ENCODE data around the gene PKP3.

GRCh38 chr11:447923-448731, 54.1 kb downstream of the PKP3 start:
- TF ChIP-seq CTCF (IDR thresholded peaks at IDR 0.05) (peak in 1 of 3 donors; percentile 76), POLR2A (IDR thresholded peaks at IDR 0.05) (no peak)

All from lower leg skin (tissue), 3 donors.